Smooth muscle cell (in vitro differentiated cells): ENCODE results near the gene MSANTD4. TPM values are rescaled to one million over a fixed set of nuclear protein-coding genes. Genes with fewer than 3 reads are reported as not detected.
"Not testable (repeated sequence)": the region's sequence is repeated elsewhere in the genome, so short reads cannot be mapped to it uniquely, and the experiment has no call there.

Source experiments
- DNase-seq: peaks from one replicate; lab custom pipeline; 2025; ENCODE audit not compliant: unreplicated experiment; lab: John Stamatoyannopoulos, UW
- H2AFZ ChIP-seq: fragments of 200-600 bp; sonication (generic); 2 replicates; pipeline ENCODE4 v1.6.0; 2016; ENCODE audit warnings: antibody characterized with exemption, low read depth, mild to moderate bottlenecking
- H3F3A ChIP-seq: fragments of 200-600 bp; sonication (generic); 2 replicates; pipeline ENCODE4 v1.6.0; 2017; ENCODE audit warnings: antibody characterized with exemption, low read depth
- H3K27ac ChIP-seq: fragments of 200-600 bp; sonication (generic); 2 replicates; pipeline ENCODE4 v1.5.1; 2016; ENCODE audit warnings: low read depth, mild to moderate bottlenecking
- H3K27me3 ChIP-seq: fragments of 200-600 bp; sonication (generic); 2 replicates; pipeline ENCODE4 v1.6.1; 2016; ENCODE audit warnings: low read depth, mild to moderate bottlenecking
- H3K36me3 ChIP-seq: fragments of 200-600 bp; sonication (generic); 2 replicates; pipeline ENCODE4 v1.5.1; 2016; ENCODE audit warnings: low read depth
- H3K4me1 ChIP-seq: fragments of 200-600 bp; sonication (generic); 2 replicates; pipeline ENCODE4 v1.5.1; 2016; ENCODE audit warnings: low read depth
- H3K4me2 ChIP-seq: fragments of 200-600 bp; sonication (generic); 2 replicates; pipeline ENCODE4 v1.6.0; 2016; ENCODE audit warnings: mild to moderate bottlenecking
- H3K4me3 ChIP-seq: fragments of 200-600 bp; sonication (generic); 2 replicates; pipeline ENCODE4 v1.5.1; 2016; ENCODE audit warnings: mild to moderate bottlenecking
- H3K79me2 ChIP-seq: fragments of 200-600 bp; sonication (generic); 2 replicates; pipeline ENCODE4 v1.6.0; 2016; ENCODE audit warnings: low read depth, mild to moderate bottlenecking
- H3K9ac ChIP-seq: fragments of 200-600 bp; sonication (generic); 2 replicates; pipeline ENCODE4 v1.6.0; 2016; ENCODE audit warnings: low read depth
- H3K9me3 ChIP-seq: fragments of 200-600 bp; sonication (generic); replicated peaks from 2 replicates; pipeline ENCODE4 v1.5.1; 2016; ENCODE audit warnings: low read depth
- H4K20me1 ChIP-seq: fragments of 200-600 bp; sonication (generic); 2 replicates; pipeline ENCODE4 v1.6.0; 2016; ENCODE audit warnings: low read depth
- CTCF ChIP-seq: fragments of 200-600 bp; sonication (generic); IDR thresholded peaks from 2 replicates; pipeline ENCODE4 v1.5.1; 2017; ENCODE audit warnings: borderline replicate concordance, mild to moderate bottlenecking, antibody characterized with exemption; ENCODE audit not compliant: insufficient read depth, poor library complexity, severe bottlenecking
- WGBS: methylation state at CpG from one replicate; pipeline ENCODE4 v1.1.7; 2016; ENCODE audit warnings: low lambda C conversion rate; 5-methylcytosine and 5-hydroxymethylcytosine counted together
- polyA plus RNA-seq: library from polyadenylated mRNA; unstranded; fragments of >200 nt; fragmentation: Nextera tagmentation; extraction: Ambion mirVana; gene quantifications from 2 replicates; pipeline ENCODE4 v1.2.1, GENCODE V29; 2016
- total RNA-seq: library from RNA; depleted of rRNA; stranded (reverse); fragments of >200 nt; gene quantifications from 2 replicates; pipeline ENCODE4 v1.2.3, GENCODE V29; 2014

Gene MSANTD4
- total and polyA plus RNA-seq, 2 experiments from 2014 or later = 5.9 to 18.3 TPM

DNA sequence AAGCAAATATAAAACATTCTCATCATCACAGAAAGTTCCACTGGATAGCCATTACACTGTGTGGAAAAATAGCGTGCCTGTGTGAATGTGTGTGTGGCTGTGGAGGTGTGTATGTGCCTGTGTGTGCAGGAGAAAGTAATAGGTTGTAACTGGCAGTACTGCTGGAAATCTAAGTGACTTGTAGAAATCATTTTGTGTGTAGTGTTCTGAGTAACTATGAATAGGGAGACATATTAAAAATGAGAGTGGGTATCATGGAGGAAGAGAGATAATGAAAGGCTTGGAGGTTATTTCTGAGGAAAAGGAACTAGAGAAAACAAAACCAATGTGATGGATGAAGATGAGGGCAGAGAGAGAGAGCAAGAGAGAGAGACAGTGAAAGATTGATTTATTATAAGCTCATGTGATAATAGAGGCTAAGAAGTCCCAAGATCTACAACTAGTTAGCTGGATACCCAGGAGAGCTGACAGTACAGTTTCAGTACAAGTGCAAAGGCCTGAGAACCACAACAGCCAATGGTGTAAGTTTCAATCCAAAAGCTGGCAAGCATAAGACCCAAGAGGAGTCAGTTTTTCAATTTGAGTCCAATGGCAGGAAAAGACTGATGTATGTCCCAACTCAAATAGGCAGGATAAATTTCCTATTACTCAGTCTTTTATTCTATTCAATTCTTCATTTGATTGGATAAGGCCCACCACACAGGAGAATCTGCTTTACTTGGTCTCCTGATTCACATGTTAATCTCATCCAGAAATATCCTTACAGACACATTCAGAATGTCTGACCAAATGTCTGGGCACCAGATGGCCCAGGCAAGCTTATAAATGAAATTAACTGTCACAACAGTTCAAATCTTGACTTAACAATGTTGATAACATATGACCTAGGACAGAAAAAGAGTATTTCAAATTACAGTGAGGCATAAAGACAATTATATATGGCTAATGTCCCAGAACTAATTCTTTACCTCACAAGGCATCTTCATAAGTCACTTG is 40.2 kb upstream of the MSANTD4 start:
- Histone ChIP-seq H3K9ac (no peak overlapping the region), H3K36me3 (no peaks in the 10 kb centered on the region), H3K4me1 (no peaks in the 10 kb centered on the region), H3K4me3 (no peak overlapping the region), H3K27ac (no peak overlapping the region), H3K27me3 (no peaks in the 10 kb centered on the region), H2AFZ (no peak overlapping the region), H3K9me3 (no peaks in the 10 kb centered on the region), H4K20me1 (no peaks in the 10 kb centered on the region), H3K79me2 (no peaks in the 10 kb centered on the region), H3F3A (no peaks in the 10 kb centered on the region), H3K4me2 (no peak overlapping the region)
- 94% methylated on average over 1 of the region's 1 CpG for WGBS
- TF ChIP-seq CTCF = no peak
- no peak for DNase-seq

DNA sequence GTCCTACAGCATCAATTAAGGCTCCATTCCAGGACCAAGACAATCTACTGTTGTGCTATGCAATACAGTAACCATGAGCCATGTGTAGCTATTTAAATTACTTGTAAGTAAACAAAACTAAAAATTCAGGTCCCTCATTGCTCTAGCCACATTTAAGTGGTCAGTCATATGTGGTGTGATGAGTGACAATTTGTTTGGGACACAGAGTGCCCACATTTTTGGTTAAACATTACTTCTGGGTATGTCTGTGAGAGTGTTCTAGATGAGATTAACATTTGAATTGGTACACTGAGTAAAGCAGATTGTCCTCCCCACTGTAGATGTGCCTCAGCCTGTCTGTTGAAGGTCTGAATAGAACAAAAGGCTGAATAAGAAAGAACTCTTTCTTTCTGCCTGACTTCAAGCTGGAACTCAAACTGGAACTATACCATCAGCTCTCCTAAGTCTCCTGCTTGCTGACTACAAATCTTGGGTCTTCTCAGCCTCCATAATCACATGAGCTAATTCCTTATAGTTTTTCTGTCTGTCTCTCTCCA is 39.3 kb upstream of the MSANTD4 start:
- no peak overlapping the region for H2AFZ ChIP-seq
- H3K27me3 ChIP-seq = no peaks in the 10 kb centered on the region
- no peak for DNase-seq
- no peaks in the 10 kb centered on the region for H3K36me3 ChIP-seq
- no peaks in the 10 kb centered on the region for H3K9me3 ChIP-seq
- H3K4me3 ChIP-seq = no peak overlapping the region
- H3K4me1 ChIP-seq = no peaks in the 10 kb centered on the region
- H3F3A ChIP-seq = no peaks in the 10 kb centered on the region
- H3K79me2 ChIP-seq = no peaks in the 10 kb centered on the region
- no peak overlapping the region for H3K9ac ChIP-seq
- no peak for TF ChIP-seq CTCF
- no peaks in the 10 kb centered on the region for H4K20me1 ChIP-seq
- no peak overlapping the region for H3K4me2 ChIP-seq
- H3K27ac ChIP-seq = no peak overlapping the region

GRCh38 chr11:106059617-106060016 is 37.6 kb upstream of the MSANTD4 start:
- Histone ChIP-seq H3K27ac (no peak overlapping the region), H3K4me1 (no peaks in the 10 kb centered on the region)

DNA sequence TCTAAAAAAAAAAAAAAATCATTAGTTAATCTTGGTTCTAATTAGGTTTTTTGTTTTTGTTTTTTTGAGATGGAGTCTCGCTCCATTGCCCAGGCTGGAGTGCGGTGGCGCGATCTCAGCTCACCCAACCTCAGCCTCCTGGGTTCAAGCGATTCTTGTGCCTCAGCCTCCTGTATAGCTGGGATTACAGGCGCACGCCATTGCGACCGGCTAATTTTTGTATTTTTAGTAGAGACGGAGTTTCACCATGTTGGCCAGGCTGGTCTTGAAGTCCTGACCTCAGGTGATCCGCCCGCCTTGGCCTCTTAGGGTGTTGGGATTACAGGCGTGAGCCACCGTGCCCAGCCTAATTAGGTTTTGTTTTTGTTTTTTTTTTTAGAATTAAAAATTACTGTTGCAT is 36.3 kb upstream of the MSANTD4 start:
- H3K4me1 ChIP-seq, H3F3A ChIP-seq, H2AFZ ChIP-seq, H3K4me2 ChIP-seq, H4K20me1 ChIP-seq, H3K9me3 ChIP-seq, H3K9ac ChIP-seq, DNase-seq, H3K27ac ChIP-seq, H3K36me3 ChIP-seq, H3K4me3 ChIP-seq, H3K27me3 ChIP-seq, H3K79me2 ChIP-seq: not testable (repeated sequence)
- WGBS = 97% methylated on average over 14 of the region's 14 CpGs

More at GRCh38 chr11:106059617-106060016, 37.6 kb upstream of the MSANTD4 start:
- Histone ChIP-seq H3K4me3 (no peak overlapping the region), H3K79me2 (no peaks in the 10 kb centered on the region), H2AFZ (no peak overlapping the region), H3K27me3 (no peaks in the 10 kb centered on the region), H3K9ac (no peak overlapping the region), H3K9me3 (no peaks in the 10 kb centered on the region), H3K4me2 (no peak overlapping the region), H3F3A (no peaks in the 10 kb centered on the region), H3K36me3 (no peaks in the 10 kb centered on the region), H4K20me1 (no peaks in the 10 kb centered on the region)
- no peak for DNase-seq
- WGBS = 88% methylated on average over 1 of the region's 1 CpG
- no peak for TF ChIP-seq CTCF
